Skeletal muscle cell (primary cell): ENCODE data around the gene IMPG2.

ENCODE experiments used
- DNase-seq: peaks from one replicate; pipeline ENCODE4 v3.0.0-alpha.2; 2010; ENCODE audit warnings: low read depth
- H3K4me3 ChIP-seq: 2 replicates; pipeline ENCODE4 v1.5.1; 2011; ENCODE audit warnings: low read depth, mild to moderate bottlenecking, control low read depth, low read length, moderate library complexity

The IMPG2 gene

GRCh38 chr3:101249522-101249921, 70.9 kb downstream of the IMPG2 start:
- H3K4me3 ChIP-seq = no peak overlapping the region
- no peak for DNase-seq

- DNase-seq = no peak
Measured at GRCh38 chr3:101248736-101249135, 71.6 kb downstream of the IMPG2 start.

GRCh38 chr3:101244212-101244575, 76.2 kb downstream of the IMPG2 start:
- DNase-seq = no peak

More at GRCh38 chr3:101248736-101249135, 71.6 kb downstream of the IMPG2 start:
- H3K4me3 ChIP-seq = no peak overlapping the region

GRCh38 chr3:101243285-101244211, 76.8 kb downstream of the IMPG2 start:
- DNase-seq = peak; percentile 18
- no peak overlapping the region for H3K4me3 ChIP-seq

More at GRCh38 chr3:101244212-101244575, 76.2 kb downstream of the IMPG2 start:
- no peak overlapping the region for H3K4me3 ChIP-seq

- H3K4me3 ChIP-seq = no peak overlapping the region
Measured at GRCh38 chr3:101240719-101241399, 79.5 kb downstream of the IMPG2 start.

GRCh38 chr3:101235048-101235447, 85.3 kb downstream of the IMPG2 start:
- no peak overlapping the region for H3K4me3 ChIP-seq
- DNase-seq = no peak

More at GRCh38 chr3:101240719-101241399, 79.5 kb downstream of the IMPG2 start:
- DNase-seq = no peak

- DNase-seq = no peak
- H3K4me3 ChIP-seq = no peak overlapping the region
Measured at GRCh38 chr3:101230618-101231017, 89.8 kb downstream of the IMPG2 start.

- no peak overlapping the region for H3K4me3 ChIP-seq
- DNase-seq = no peak
Measured at GRCh38 chr3:101229681-101230080, 90.7 kb downstream of the IMPG2 start.

GRCh38 chr3:101228441-101228840, 91.9 kb downstream of the IMPG2 start:
- DNase-seq = no peak
- no peak overlapping the region for H3K4me3 ChIP-seq

- no peak for DNase-seq
- no peak overlapping the region for H3K4me3 ChIP-seq
Measured at GRCh38 chr3:101224739-101225138, 95.6 kb downstream of the IMPG2 start.

GRCh38 chr3:101223016-101223415, 97.4 kb downstream of the IMPG2 start:
- DNase-seq = no peak

GRCh38 chr3:101219842-101220560, 100.4 kb downstream of the IMPG2 start:
- DNase-seq = no peak
- H3K4me3 ChIP-seq = no peak overlapping the region

More at GRCh38 chr3:101223016-101223415, 97.4 kb downstream of the IMPG2 start:
- no peak overlapping the region for H3K4me3 ChIP-seq

GRCh38 chr3:101217472-101218245, 102.7 kb downstream of the IMPG2 start:
- DNase-seq = no peak
- no peak overlapping the region for H3K4me3 ChIP-seq

- peak; percentile 57 for DNase-seq
- no peak overlapping the region for H3K4me3 ChIP-seq
Measured at GRCh38 chr3:101216710-101217465, 103.5 kb downstream of the IMPG2 start.

- H3K4me3 ChIP-seq = no peak overlapping the region
- no peak for DNase-seq
Measured at GRCh38 chr3:101212730-101213129, 107.6 kb downstream of the IMPG2 start.

- H3K4me3 ChIP-seq = no peak overlapping the region
- no peak for DNase-seq
Measured at GRCh38 chr3:101204246-101204645, 116.1 kb downstream of the IMPG2 start.

- H3K4me3 ChIP-seq = no peak overlapping the region
- DNase-seq = no peak
Measured at GRCh38 chr3:101203411-101203810, 117.0 kb downstream of the IMPG2 start.

- no peak for DNase-seq
- H3K4me3 ChIP-seq = no peak overlapping the region
Measured at GRCh38 chr3:101202640-101203039, 117.7 kb downstream of the IMPG2 start.
